Measurements from ENCODE around the gene ZNF593OS.

ZNF593OS gene

DNA sequence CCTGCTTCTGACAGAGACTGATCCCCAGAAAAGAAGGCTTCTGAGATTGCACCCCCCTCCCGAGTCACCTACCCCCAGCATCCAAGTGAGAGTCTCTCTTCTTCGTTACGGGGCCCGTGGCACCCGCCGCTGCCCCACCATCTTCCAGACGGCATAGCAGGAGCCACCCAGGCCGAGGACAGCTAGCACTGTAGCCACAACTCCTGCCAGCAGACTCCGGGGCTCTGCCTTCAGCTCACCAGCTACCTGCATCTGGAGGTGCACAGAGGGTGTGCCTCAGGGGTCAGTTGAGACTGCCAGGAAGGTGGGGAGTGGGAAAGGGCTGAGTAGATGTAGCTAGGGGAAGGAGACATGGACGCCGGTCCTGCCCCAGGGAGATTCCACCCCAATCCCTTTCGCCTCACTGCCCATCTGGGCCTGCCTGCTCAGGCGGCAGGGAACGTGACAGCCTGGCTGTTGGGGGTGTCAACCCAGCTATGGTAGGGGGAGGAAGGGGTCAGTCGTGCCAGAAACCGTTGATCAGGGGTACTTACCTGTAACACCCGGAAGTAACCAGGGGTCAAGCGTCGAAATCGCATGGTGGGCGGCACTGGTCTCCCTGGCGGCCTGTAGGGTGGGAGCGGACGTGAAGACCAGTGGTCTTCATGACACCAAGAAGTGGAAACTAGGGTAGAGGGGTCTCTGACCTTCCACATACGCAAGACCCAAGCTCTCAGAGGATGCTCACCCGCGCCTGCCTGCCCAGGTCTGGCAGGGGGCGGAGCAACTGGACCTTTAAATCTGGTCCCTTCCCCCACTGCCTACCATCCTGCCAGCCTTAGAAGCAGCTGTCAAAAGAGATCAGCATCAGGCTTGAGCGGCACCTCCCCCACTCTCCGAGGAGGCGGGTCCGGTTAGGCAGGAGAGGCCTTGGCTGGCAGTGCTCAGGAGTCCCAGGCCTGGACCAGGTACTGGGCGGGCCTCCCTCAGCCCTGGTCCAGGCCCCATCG, at the start of gene ZNF593OS:
Gene ZNF593OS (minus strand): TSS at position 749 of the 989 bp plus-strand sequence. CDS start 171 bp downstream, at position 578.
- DNase-seq (ENCODE audit: low read depth, low spot score): peak; percentile 57

GRCh38 chr1:26221094-26221493, 49.5 kb upstream of the ZNF593OS start:
- DNase-seq (ENCODE audit: low read depth, low spot score): no peak

DNA sequence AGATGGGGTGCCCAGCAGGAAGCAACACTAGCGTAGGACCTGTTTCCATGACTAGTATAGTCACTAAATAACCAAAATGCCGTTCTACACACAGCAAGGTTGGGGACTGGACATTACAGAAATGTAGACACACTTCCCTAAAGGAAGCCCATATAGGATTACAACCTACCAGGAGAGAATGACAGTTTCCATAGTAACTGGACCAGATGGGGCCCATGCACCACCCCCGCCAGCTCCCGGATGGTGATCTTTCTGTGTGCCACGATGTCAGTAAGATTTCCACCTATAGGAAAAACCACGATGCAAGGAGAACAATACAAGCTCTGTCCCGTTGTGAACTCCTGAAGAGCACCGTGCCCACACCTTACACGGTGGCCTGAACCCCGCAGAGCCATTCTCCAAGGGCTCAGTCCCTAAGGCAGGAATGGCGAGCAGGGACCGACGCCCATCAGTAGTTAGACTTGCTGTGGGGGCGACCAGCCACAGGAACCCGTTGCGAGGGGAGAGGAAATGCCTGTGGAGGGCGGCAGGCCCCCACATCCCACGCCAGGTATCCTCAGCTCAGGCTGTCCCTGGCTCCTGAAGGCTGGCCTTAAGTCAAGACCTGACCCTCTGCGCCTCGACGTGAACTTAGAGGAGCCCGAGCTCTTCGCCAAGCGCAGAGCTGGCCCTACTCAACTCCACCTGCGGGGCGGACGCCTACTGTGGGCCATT, 48.7 kb upstream of the ZNF593OS start:
- DNase-seq (ENCODE audit: low read depth, low spot score): peak; percentile 12

GRCh38 chr1:26218906-26219494, 47.4 kb upstream of the ZNF593OS start:
- DNase-seq (ENCODE audit: low read depth, low spot score): no peak

GRCh38 chr1:26215246-26215645, 43.6 kb upstream of the ZNF593OS start:
- no peak for DNase-seq (ENCODE audit: low read depth, low spot score)

GRCh38 chr1:26213335-26213905, 41.8 kb upstream of the ZNF593OS start:
- peak; percentile 14 for DNase-seq (ENCODE audit: low read depth, low spot score)

GRCh38 chr1:26212726-26213125, 41.1 kb upstream of the ZNF593OS start:
- no peak for DNase-seq (ENCODE audit: low read depth, low spot score)

- no peak for DNase-seq (ENCODE audit: low read depth, low spot score)
Observed at GRCh38 chr1:26210147-26210870, 38.7 kb upstream of the ZNF593OS start.

- peak; percentile 10 for DNase-seq (ENCODE audit: low read depth, low spot score)
Observed at GRCh38 chr1:26203642-26204318, 32.1 kb upstream of the ZNF593OS start.

DNA sequence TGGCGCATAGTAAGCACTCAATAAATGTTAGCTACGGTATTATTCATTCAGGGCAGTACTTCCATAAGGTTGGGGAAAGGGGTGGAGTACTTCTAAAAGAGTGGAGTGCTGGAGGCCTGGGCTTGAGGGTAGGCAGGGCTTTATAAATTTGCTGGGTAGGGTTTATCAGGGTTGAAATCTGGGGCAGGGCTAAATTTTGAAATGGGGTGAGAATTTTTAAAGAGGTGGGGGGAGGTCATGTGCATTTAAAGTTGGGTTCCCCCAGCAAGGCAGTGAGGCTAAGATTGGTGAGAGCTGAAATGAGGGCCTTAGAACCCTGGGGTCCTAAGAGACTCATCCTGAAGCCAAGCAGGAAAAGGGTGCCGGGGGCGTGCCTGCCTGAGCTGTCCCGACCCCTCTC, 28.8 kb upstream of the ZNF593OS start:
- no peak for DNase-seq (ENCODE audit: low read depth, low spot score)

GRCh38 chr1:26197813-26198212, 26.2 kb upstream of the ZNF593OS start:
- no peak for DNase-seq (ENCODE audit: low read depth, low spot score)

DNA sequence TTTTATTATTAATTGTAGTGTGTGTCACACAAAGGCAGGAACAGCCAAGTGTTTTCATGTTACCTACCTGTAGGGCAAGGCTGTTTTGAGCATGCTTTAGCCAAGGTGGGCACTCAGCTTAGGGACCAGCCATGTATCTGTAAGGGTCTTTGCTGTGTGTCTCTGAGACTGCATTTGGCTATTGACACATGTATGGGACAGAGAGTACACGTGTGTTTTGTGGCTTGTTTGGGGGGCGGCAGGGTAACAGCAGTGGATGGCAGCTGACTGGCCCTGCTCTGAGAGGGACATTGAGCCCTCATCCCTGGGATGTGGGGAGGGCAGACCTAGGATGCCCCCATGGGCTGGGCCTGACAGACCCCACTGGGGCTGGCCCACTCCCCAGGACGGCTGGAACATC, 25.7 kb upstream of the ZNF593OS start:
- DNase-seq (ENCODE audit: low read depth, low spot score): no peak

DNA sequence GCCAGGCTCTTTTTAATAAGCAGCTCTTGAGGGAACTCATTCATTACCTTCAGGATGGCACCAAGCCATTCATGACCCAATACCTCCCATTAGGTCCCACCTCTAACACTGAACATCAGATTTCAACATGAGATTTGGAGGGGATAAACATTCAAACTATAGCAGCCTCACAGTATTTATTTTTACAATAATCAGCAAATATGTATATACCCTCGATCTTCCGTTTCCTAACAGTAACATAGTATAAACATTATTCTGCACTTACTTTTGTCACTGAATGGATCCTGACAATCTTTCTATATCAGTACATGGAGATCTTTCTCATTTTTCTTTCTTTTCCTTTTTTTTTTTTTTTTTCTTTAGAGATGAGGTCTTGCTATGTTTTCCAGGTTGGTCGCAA, 24.2 kb upstream of the ZNF593OS start:
- DNase-seq (ENCODE audit: low read depth, low spot score): no peak

GRCh38 chr1:26191739-26192138, 20.1 kb upstream of the ZNF593OS start:
- no peak for DNase-seq (ENCODE audit: low read depth, low spot score)

DNA sequence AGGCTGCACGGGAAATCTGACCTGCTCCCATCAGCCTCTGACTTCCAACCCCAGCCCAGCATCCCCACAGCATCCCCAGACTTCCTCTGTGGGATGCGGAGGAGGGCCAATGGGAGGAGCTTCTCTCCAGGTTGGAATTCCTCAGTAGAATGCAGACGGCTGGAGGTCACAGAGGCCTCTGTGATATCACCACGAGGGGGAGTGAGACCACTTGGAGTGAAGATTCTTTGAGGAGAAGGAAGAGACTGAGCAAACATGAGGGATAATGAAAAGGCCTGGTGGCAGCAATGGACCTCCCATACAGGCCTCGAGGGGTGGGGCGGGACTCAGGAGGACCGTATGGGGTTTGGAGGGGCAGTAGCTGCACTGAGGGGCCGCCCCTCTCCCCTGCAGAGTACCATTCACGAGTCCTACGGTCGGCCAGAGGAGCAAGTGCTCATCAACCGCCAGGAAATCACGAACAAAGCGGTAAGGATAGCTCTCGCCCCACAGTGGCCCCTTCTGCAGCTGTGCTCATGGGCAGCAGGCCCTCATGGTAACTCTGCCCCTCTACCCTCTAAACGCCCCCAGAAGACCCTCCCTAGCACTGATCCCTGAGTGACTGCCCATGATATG, 18.8 kb upstream of the ZNF593OS start, which contains the start of gene CATSPER4:
Gene CATSPER4 (plus strand): TSS at position 230 of the 615 bp plus-strand sequence. CDS start 26 bp downstream, at position 256.
- DNase-seq (ENCODE audit: low read depth, low spot score): peak; percentile 93

DNA sequence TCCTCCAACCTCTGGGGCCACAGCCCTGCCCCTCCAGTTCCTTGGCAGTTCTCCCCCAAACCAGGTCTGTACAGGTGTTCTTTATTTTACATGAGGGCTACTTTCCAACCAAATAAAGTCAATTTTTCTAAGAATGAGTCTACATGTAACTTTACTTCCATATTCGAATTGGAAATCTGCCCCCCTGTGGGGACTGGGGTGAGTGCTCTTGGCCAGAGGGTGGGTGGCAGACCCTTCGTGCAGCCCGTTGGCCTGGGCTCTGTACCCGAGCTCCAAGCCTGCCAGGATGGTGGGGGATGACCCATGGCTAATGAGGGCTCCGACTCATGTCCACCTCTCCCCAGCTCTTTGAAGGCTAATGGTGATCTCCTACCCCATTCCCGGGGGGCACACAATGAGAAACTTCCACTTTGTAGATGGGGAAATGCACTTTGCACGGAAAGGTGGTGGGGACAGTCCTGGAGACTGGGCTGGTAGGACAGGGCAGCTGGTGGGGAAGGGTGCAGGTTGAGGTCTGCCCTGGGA, 18.2 kb upstream of the ZNF593OS start:
- DNase-seq (ENCODE audit: low read depth, low spot score): no peak

- DNase-seq (ENCODE audit: low read depth, low spot score): no peak
Observed at GRCh38 chr1:26189331-26189730, 17.7 kb upstream of the ZNF593OS start.

DNA sequence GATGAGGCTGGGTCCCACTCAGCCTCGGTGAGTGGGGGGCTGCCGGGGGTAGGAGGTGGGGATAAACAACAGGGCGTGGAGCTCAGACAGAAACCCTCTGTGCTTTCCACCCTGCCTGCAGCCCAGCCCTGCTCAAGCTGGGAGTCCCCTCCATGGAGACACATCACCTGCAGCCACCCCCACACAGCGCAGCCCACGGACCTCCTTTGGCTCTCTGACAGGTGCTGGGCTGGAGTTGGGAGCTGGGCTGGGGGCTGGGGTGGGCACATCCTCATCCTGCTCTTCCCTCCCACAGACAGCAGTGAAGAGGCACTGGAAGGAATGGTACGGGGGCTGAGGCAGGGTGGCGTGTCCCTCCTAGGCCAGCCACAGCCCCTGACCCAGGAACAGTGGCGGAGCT, 16.8 kb upstream of the ZNF593OS start:
- no peak for DNase-seq (ENCODE audit: low read depth, low spot score)

DNA sequence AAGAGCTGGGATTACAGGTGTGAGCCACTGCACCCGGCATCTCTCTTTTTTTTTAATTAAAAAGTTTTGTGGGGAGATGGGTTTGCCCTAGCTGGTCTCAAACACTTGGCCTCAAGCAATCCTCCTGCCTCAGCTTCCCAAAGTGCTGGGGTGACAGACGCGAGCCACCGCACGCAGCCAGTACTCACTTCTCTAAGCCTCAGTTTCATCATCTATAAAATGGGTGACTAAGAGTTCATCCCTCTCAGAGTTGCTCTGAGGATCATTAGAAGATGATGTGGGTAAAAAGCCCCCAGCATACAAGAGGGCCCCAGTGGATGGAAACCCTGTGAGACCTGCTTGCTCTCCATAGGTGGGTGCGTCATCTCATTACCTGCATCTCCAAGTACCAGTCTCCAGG, 16.2 kb upstream of the ZNF593OS start:
- DNase-seq (ENCODE audit: low read depth, low spot score): no peak

GRCh38 chr1:26184883-26185282, 13.3 kb upstream of the ZNF593OS start:
- no peak for DNase-seq (ENCODE audit: low read depth, low spot score)
